ENCODE results near the gene CIAO2B.

DNA sequence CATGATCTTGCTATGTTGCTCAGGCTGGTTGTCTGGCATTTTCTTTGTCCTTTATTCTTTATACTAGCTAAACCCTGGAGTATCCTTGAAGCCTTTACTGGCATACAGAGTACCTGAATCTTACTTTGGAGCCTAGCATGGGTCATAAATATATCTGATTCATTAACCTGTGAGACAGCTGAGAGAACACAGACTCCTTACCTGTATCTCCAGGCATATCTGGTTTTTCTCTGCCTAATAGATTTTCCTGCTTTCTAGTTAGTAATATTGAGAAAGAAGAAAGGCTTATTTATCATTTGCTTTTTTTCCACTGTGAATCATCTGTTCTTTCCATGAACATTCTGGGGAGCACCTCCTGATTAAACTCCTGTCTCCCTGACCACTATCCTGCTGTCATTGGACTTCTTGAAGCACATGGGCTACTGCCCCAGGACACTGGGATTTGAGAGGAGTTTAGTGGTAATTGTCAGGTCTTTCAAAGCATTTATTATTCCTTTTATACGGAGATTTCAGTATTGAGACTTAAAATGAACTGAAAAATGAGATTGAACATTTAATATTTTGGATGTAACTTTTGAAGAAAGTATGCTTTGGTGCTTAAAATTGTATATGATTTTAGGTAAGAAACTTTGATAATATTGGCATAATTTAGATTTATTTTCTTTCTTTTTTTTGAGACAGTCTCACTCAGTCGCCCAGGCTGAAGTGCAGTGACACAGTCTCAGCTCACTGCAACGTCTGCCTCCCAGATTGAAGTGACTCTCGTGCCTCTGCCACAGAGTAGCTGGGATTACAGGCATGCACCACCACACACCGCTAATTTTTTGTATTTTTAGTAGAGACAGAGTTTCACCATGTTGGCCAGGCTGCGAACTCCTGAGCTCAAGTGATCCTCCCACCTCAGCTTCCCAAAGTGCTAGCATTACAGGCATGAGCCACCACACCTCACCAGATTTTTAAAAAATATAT, 45.3 kb downstream of the CIAO2B start:
- TF ChIP-seq FOXA1 (IDR thresholded peaks at IDR 0.05) (no peak), HDGF (IDR thresholded peaks at IDR 0.05; ENCODE audit: borderline replicate concordance) (no peak)
